Left lung (tissue), 10 donors: ENCODE measurements around the gene PIP5K1B. TPM values are rescaled to one million over a fixed set of nuclear protein-coding genes. Genes with fewer than 3 reads are reported as not detected.

Experiments
- ATAC-seq: fragments of 200-7000 bp; cut with Tn5 transposase; one replicate; pipeline ENCODE4 v1.9.1; 2020; ENCODE audit warnings: moderate library complexity
- DNase-seq, 4 donors: peaks; one replicate each; pipeline ENCODE4 v3.0.0-alpha.2; 2013 to 2020
- H3K27ac ChIP-seq, 2 donors: fragments of 200-600 bp; sonication (generic) in 1 of 2; one replicate each; pipeline versions ENCODE4 v1.5.0 to v1.8.0; 2020 to 2021
- H3K27me3 ChIP-seq, 2 donors: fragments of 200-600 bp; sonication (generic) in 1 of 2; one replicate each; pipeline versions ENCODE4 v1.5.0 to v1.8.0; 2020 to 2021
- H3K36me3 ChIP-seq, 2 donors: fragments of 200-600 bp; sonication (generic) in 1 of 2; one replicate each; pipeline versions ENCODE4 v1.5.0 to v1.8.0; 2020 to 2021
- H3K4me1 ChIP-seq, 2 donors: fragments of 200-600 bp; one replicate each; pipeline ENCODE4 v1.8.0; 2021
- H3K4me3 ChIP-seq, 2 donors: fragments of 200-600 bp; sonication (generic) in 1 of 2; one replicate each; pipeline versions ENCODE4 v1.5.0 to v1.8.0; 2020 to 2021; ENCODE audit warnings: mild to moderate bottlenecking in 1 of 2
- H3K9me3 ChIP-seq, 2 donors: fragments of 200-600 bp; sonication (generic) in 1 of 2; one replicate each; pipeline versions ENCODE4 v1.5.0 to v1.8.0; 2020 to 2021
- CTCF ChIP-seq, 2 donors: fragments of 200-600 bp; sonication (generic) in 1 of 2; IDR thresholded peaks; one replicate each; pipeline versions ENCODE4 v1.5.0 to v1.8.0; 2021; ENCODE audit warnings: antibody characterized with exemption in 2 of 2
- intact Hi-C, 2 donors: fragments of 100-400 bp; cut with DNase I; formaldehyde crosslinking; loops; one replicate each; pipeline versions ENCODE4 v1.11.2 to v1.14.2; 2022
- polyA plus RNA-seq, 6 donors: library from polyadenylated mRNA; unstranded; fragments of 120-200 nt; gene quantifications; one replicate each; pipeline ENCODE4 v1.2.1, GENCODE V29; 2013; ENCODE audit not compliant: insufficient read length in 6 of 6
- total RNA-seq, 2 donors: library from RNA; stranded (reverse); fragmentation: NEBNext Ultra II Directional; extraction: Animal tissue kit (Norgen Biotek cat#: 25700); gene quantifications; one replicate each; pipeline ENCODE4 v1.2.1, GENCODE V29; 2021
- donor health status: DM: no; HTN: yes; CAD: no.
- donor health status: DM: no; HTN: no; CAD: no.

The PIP5K1B gene
- total and polyA plus RNA-seq, 8 donors: 3.1 to 31.0 (median 4.2) TPM

GRCh38 chr9:68795411-68795810, 90.4 kb downstream of the PIP5K1B start:
- Histone ChIP-seq H3K27me3 (no peaks in the 10 kb centered on the region), H3K4me3 (no peak overlapping the region), H3K36me3 (no peaks in the 10 kb centered on the region), H3K9me3 (no peaks in the 10 kb centered on the region), H3K4me1 (peaks cover 0 to 3% of the 10 kb centered on the region in 2 donors), H3K27ac (no peak overlapping the region)
- intact Hi-C loops: no loop called here
- ATAC-seq: no peak
- no peak for DNase-seq
- TF ChIP-seq CTCF (IDR thresholded peaks at IDR 0.05): no peak

GRCh38 chr9:68797116-68797515, 92.1 kb downstream of the PIP5K1B start:
- Histone ChIP-seq H3K36me3 (no peaks in the 10 kb centered on the region), H3K4me1 (peaks cover 0 to 3% of the 10 kb centered on the region in 2 donors), H3K27ac (no peak overlapping the region), H3K27me3 (no peaks in the 10 kb centered on the region), H3K4me3 (no peak overlapping the region), H3K9me3 (no peaks in the 10 kb centered on the region)
- TF ChIP-seq CTCF (IDR thresholded peaks at IDR 0.05): no peak
- ATAC-seq (no peak), DNase-seq (no peak)
- intact Hi-C loops: no loop called here

GRCh38 chr9:68798423-68798822, 93.4 kb downstream of the PIP5K1B start:
- no peak overlapping the region for H3K27ac ChIP-seq
- TF ChIP-seq CTCF (IDR thresholded peaks at IDR 0.05): no peak
- no peaks in the 10 kb centered on the region for H3K36me3 ChIP-seq
- no peaks in the 10 kb centered on the region for H3K9me3 ChIP-seq
- no peak for ATAC-seq
- no peak overlapping the region for H3K4me3 ChIP-seq
- no peaks in the 10 kb centered on the region for H3K27me3 ChIP-seq
- peaks cover 0 to 3% of the 10 kb centered on the region in 2 donors for H3K4me1 ChIP-seq
- no peak for DNase-seq
- intact Hi-C loops: no loop called here

- Histone ChIP-seq H3K9me3 (no peaks in the 10 kb centered on the region), H3K27me3 (no peaks in the 10 kb centered on the region), H3K27ac (no peak overlapping the region), H3K4me3 (no peak overlapping the region), H3K36me3 (no peaks in the 10 kb centered on the region), H3K4me1 (peaks cover 0 to 3% of the 10 kb centered on the region in 2 donors)
- DNase-seq (no peak), ATAC-seq (no peak)
- intact Hi-C loops: no loop called here
- TF ChIP-seq CTCF (IDR thresholded peaks at IDR 0.05): no peak
Measured at GRCh38 chr9:68800836-68801235, 95.8 kb downstream of the PIP5K1B start.

- DNase-seq: no peak
- no peak for TF ChIP-seq CTCF (IDR thresholded peaks at IDR 0.05)
- no peak overlapping the region for H3K4me3 ChIP-seq
- H3K4me1 ChIP-seq: peaks cover 3% of the 10 kb centered on the region in 2 donors
- ATAC-seq: no peak
- no peak overlapping the region for H3K27ac ChIP-seq
- no peaks in the 10 kb centered on the region for H3K36me3 ChIP-seq
- no peaks in the 10 kb centered on the region for H3K27me3 ChIP-seq
- intact Hi-C loops: no loop called here
- H3K9me3 ChIP-seq: no peaks in the 10 kb centered on the region
Measured at GRCh38 chr9:68802525-68803015, 97.5 kb downstream of the PIP5K1B start.
